HepG2 (cell line): ENCODE data around the gene BCL2L2. TPM values are rescaled to one million over a fixed set of nuclear protein-coding genes. Genes with fewer than 3 reads are reported as not detected.

Source experiments
- CBX2 ChIP-seq, 2 experiments: fragments of 200-600 bp in 1 of 2; sonication (generic); formaldehyde crosslinking in 1 of 2; IDR thresholded peaks; 2 replicates each; pipeline versions ENCODE4 v1.7.0 to v1.8.1; 2018 to 2022; ENCODE audit warnings: low read depth in 2 of 2, low read length in 1 of 2, mild to moderate bottlenecking in 1 of 2, missing genetic modification reagents in 1 of 2
- ETV5 ChIP-seq: IDR thresholded peaks from 2 replicates; pipeline ENCODE4 v1.6.1; 2018; ENCODE audit warnings: missing biosample characterization, missing genetic modification reagents, inconsistent platforms, borderline replicate concordance
- FOXP1 ChIP-seq, 2 experiments: fragments of 450-650 bp in 1 of 2; IDR thresholded peaks; 2 replicates each; pipeline ENCODE4 v1.6.1; 2017 to 2018; ENCODE audit warnings: antibody characterized with exemption in 1 of 2
- MAFF ChIP-seq: IDR thresholded peaks from 2 replicates; pipeline ENCODE4 v1.6.1; 2011; ENCODE audit warnings: low read depth, low read length, improper control_type of control experiment
- MIER2 ChIP-seq: IDR thresholded peaks from 2 replicates; pipeline ENCODE4 v1.6.1; 2016; ENCODE audit warnings: missing biosample characterization, missing genetic modification reagents
- PRPF4 ChIP-seq: fragments of 200-400 bp; formaldehyde crosslinking; IDR thresholded peaks from 2 replicates; pipeline ENCODE4 v1.6.1; 2016; ENCODE audit warnings: low read length, low read depth; ENCODE audit not compliant: poor library complexity, severe bottlenecking
- RAD51 ChIP-seq: fragments of 450-650 bp; IDR thresholded peaks from 2 replicates; pipeline ENCODE4 v1.6.1; 2016; ENCODE audit warnings: borderline replicate concordance
- RFX1 ChIP-seq: fragments of 450-650 bp; IDR thresholded peaks from 2 replicates; pipeline ENCODE4 v1.6.1; 2017
- SMC3 ChIP-seq: IDR thresholded peaks from 2 replicates; pipeline ENCODE4 v1.6.1; 2011; ENCODE audit warnings: low read length, improper control_type of control experiment
- SRSF9 ChIP-seq: fragments of 200-400 bp; formaldehyde crosslinking; IDR thresholded peaks from 2 replicates; pipeline ENCODE4 v1.6.1; 2018; ENCODE audit warnings: borderline replicate concordance, mild to moderate bottlenecking, low read depth, low read length; ENCODE audit not compliant: insufficient read depth, poor library complexity, severe bottlenecking
- TP53 ChIP-seq: sonication (generic); formaldehyde crosslinking; conservative IDR thresholded peaks from 2 replicates; pipeline ENCODE4 v1.4.0; 2020; ENCODE audit warnings: missing genetic modification reagents
- TRIM24 ChIP-seq: sonication (generic); formaldehyde crosslinking; IDR thresholded peaks from 2 replicates; pipeline ENCODE4 v1.8.0; 2022; ENCODE audit warnings: mild to moderate bottlenecking, missing genetic modification reagents
- ZFP36L1 ChIP-seq: sonication (generic); formaldehyde crosslinking; IDR thresholded peaks from 2 replicates; pipeline ENCODE4 v1.8.0; 2022; ENCODE audit warnings: mild to moderate bottlenecking, missing genetic modification reagents, moderate library complexity
- ZNF160 ChIP-seq: sonication (generic); formaldehyde crosslinking; IDR thresholded peaks from 2 replicates; pipeline ENCODE4 v1.8.0; 2022; ENCODE audit warnings: mild to moderate bottlenecking, inconsistent platforms, missing genetic modification reagents
- ZNF501 ChIP-seq: sonication (generic); formaldehyde crosslinking; IDR thresholded peaks from 2 replicates; pipeline ENCODE4 v1.5.1; 2020; ENCODE audit warnings: mild to moderate bottlenecking, moderate library complexity, missing genetic modification reagents
- ZNF572 ChIP-seq: sonication (generic); formaldehyde crosslinking; IDR thresholded peaks from 2 replicates; pipeline ENCODE4 v1.5.1; 2020; ENCODE audit warnings: mild to moderate bottlenecking, missing genetic modification reagents
- ZNF616 ChIP-seq: sonication (generic); formaldehyde crosslinking; IDR thresholded peaks from 2 replicates; pipeline ENCODE4 v1.5.0; 2020; ENCODE audit warnings: low read depth, mild to moderate bottlenecking, missing genetic modification reagents
- ZNF720 ChIP-seq: sonication (generic); formaldehyde crosslinking; IDR thresholded peaks from 2 replicates; pipeline ENCODE4 v1.4.0; 2020; ENCODE audit warnings: missing genetic modification reagents
- ZNF737 ChIP-seq: sonication (generic); formaldehyde crosslinking; IDR thresholded peaks from 2 replicates; pipeline ENCODE4 v1.5.0; 2020; ENCODE audit warnings: missing genetic modification reagents, mild to moderate bottlenecking, borderline replicate concordance
- ZNF777 ChIP-seq: sonication (generic); formaldehyde crosslinking; IDR thresholded peaks from 2 replicates; pipeline ENCODE4 v1.4.0; 2020; ENCODE audit warnings: missing genetic modification reagents
- ZNF792 ChIP-seq: IDR thresholded peaks from 2 replicates; pipeline ENCODE4 v1.6.1; 2016
- polyA plus RNA-seq, 8 experiments: library from polyadenylated mRNA; depleted of rRNA in 3 of 8; stranded (reverse) in 7 of 8; unstranded in 1 of 8; fragments of >200 nt; fragmentation: Illumina TruSeq in 4 of 8; extraction: Trizol in 4 of 8; gene quantifications; 2 replicates each; pipeline versions ENCODE4 v1.2.1 to v1.2.3, GENCODE V29; 2011 to 2016; ENCODE audit warnings: low read depth in 4 of 8, missing spikeins in 1 of 8, mixed read lengths in 1 of 8; ENCODE audit not compliant: insufficient read depth in 1 of 8
- total RNA-seq, 5 experiments: library from RNA; depleted of rRNA; stranded (reverse); fragments of >200 nt; fragmentation: Illumina TruSeq; extraction: Trizol; gene quantifications; 2 replicates each; pipeline ENCODE4 v1.2.3, GENCODE V29; 2016; ENCODE audit warnings: low read depth in 1 of 5
- TF ChIP-seq, protein P1 (sequence below): sonication (generic); formaldehyde crosslinking; IDR thresholded peaks from 2 replicates; pipeline ENCODE4 v1.8.1; 2022; ENCODE audit warnings: mild to moderate bottlenecking, missing genetic modification reagents
- TF ChIP-seq, protein P2 (sequence below): sonication (generic); formaldehyde crosslinking; IDR thresholded peaks from 2 replicates; pipeline ENCODE4 v1.4.0; 2020; ENCODE audit warnings: missing genetic modification reagents
- TF ChIP-seq, protein P3 (sequence below): sonication (generic); formaldehyde crosslinking; IDR thresholded peaks from 2 replicates; pipeline ENCODE4 v1.4.0; 2020; ENCODE audit warnings: missing genetic modification reagents
- TF ChIP-seq, protein P4 (sequence below), 2 experiments: fragments of 450-650 bp in 1 of 2; sonication (generic) in 1 of 2; formaldehyde crosslinking; IDR thresholded peaks; 2 replicates each; pipeline versions ENCODE4 v1.5.0 to v1.8.0; 2020 to 2022; ENCODE audit warnings: mild to moderate bottlenecking in 1 of 2, missing genetic modification reagents in 1 of 2

BCL2L2 gene
- total and polyA plus RNA-seq, 2 of the 13 experiments (the other 11 are each of a cell fraction or from before 2014, with no cell fraction given): 28.1 to 49.8 TPM

DNA sequence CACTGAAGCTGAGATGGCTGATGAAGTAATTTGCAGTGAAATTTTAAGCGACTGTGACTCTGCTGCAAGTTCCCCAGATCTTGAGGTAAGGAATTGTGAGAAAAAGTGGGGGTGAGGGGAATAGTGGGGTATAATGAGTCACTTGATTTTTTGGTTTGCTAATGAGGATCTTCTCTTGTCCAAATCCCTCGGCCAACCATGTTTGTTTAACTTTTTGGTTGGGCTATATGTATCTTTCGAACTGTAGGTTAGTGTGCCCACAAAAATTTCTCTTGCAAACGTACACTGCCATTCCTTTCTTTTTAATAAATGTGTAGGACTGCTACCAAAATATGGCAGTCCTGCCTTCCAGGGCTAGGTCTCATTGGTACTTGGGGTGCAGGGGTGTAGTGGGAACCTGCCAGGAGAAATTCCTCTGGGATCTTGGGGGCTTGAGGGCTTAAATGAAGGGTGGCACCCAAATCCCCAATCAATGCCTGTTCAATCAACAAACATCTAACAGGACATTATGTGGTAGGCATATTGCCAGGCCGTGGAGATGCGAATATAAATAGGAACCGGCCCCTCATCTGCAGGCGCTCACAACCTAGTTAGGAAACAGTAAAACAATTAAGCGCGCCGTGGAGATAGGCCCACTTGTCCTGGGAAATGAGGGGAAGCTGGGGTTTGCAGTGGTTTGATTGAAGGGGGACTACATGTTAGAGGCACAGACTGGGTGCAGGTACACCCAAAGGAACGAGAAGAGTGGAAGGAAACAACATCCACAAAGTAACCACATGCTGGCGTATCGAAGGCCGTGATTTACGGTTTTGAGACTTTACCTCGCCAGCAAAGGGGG is 13.3 kb downstream of the BCL2L2 start (continued):
- no peak for TF ChIP-seq CBX2 (IDR thresholded peaks at IDR 0.05; ENCODE audit: low read depth, low read length)
- no peak for TF ChIP-seq CBX2 (CRISPR knock-in tag; IDR thresholded peaks at IDR 0.05; ENCODE audit: low read depth)
- TF ChIP-seq ZNF572: no peak
- TF ChIP-seq FOXP1 (IDR thresholded peaks at IDR 0.05): no peak
- no peak for TF ChIP-seq FOXP1 (CRISPR knock-in tag; IDR thresholded peaks at IDR 0.05)
- no peak for TF ChIP-seq ZNF616
- TF ChIP-seq ZNF501 (CRISPR knock-in tag): no peak
- no peak for TF ChIP-seq ETV5 (CRISPR knock-in tag)
- no peak for TF ChIP-seq MIER2
- no peak for TF ChIP-seq ZNF160 (CRISPR knock-in tag)
- no peak for TF ChIP-seq ZFP36L1 (CRISPR knock-in tag)
- no peak for TF ChIP-seq ZNF737
- TF ChIP-seq SRSF9: no peak
- no peak for TF ChIP-seq MAFF
- TF ChIP-seq ZNF792: no peak
- TF ChIP-seq RAD51: no peak
- TF ChIP-seq, protein P1, sequence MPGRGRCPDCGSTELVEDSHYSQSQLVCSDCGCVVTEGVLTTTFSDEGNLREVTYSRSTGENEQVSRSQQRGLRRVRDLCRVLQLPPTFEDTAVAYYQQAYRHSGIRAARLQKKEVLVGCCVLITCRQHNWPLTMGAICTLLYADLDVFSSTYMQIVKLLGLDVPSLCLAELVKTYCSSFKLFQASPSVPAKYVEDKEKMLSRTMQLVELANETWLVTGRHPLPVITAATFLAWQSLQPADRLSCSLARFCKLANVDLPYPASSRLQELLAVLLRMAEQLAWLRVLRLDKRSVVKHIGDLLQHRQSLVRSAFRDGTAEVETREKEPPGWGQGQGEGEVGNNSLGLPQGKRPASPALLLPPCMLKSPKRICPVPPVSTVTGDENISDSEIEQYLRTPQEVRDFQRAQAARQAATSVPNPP (CRISPR knock-in tag): no peak
- TF ChIP-seq TRIM24 (CRISPR knock-in tag): no peak
- no peak for TF ChIP-seq RFX1
- TF ChIP-seq, protein P2, sequence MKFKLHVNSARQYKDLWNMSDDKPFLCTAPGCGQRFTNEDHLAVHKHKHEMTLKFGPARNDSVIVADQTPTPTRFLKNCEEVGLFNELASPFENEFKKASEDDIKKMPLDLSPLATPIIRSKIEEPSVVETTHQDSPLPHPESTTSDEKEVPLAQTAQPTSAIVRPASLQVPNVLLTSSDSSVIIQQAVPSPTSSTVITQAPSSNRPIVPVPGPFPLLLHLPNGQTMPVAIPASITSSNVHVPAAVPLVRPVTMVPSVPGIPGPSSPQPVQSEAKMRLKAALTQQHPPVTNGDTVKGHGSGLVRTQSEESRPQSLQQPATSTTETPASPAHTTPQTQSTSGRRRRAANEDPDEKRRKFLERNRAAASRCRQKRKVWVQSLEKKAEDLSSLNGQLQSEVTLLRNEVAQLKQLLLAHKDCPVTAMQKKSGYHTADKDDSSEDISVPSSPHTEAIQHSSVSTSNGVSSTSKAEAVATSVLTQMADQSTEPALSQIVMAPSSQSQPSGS: no peak
- TF ChIP-seq, protein P3, sequence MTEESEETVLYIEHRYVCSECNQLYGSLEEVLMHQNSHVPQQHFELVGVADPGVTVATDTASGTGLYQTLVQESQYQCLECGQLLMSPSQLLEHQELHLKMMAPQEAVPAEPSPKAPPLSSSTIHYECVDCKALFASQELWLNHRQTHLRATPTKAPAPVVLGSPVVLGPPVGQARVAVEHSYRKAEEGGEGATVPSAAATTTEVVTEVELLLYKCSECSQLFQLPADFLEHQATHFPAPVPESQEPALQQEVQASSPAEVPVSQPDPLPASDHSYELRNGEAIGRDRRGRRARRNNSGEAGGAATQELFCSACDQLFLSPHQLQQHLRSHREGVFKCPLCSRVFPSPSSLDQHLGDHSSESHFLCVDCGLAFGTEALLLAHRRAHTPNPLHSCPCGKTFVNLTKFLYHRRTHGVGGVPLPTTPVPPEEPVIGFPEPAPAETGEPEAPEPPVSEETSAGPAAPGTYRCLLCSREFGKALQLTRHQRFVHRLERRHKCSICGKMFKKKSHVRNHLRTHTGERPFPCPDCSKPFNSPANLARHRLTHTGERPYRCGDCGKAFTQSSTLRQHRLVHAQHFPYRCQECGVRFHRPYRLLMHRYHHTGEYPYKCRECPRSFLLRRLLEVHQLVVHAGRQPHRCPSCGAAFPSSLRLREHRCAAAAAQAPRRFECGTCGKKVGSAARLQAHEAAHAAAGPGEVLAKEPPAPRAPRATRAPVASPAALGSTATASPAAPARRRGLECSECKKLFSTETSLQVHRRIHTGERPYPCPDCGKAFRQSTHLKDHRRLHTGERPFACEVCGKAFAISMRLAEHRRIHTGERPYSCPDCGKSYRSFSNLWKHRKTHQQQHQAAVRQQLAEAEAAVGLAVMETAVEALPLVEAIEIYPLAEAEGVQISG (CRISPR knock-in tag): no peak
- TF ChIP-seq, protein P4, sequence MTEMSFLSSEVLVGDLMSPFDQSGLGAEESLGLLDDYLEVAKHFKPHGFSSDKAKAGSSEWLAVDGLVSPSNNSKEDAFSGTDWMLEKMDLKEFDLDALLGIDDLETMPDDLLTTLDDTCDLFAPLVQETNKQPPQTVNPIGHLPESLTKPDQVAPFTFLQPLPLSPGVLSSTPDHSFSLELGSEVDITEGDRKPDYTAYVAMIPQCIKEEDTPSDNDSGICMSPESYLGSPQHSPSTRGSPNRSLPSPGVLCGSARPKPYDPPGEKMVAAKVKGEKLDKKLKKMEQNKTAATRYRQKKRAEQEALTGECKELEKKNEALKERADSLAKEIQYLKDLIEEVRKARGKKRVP (CRISPR knock-in tag; IDR thresholded peaks at IDR 0.05): peak in 1 of 2 experiments; percentile 38; a peak in 2 of 4 replicates
- no peak for TF ChIP-seq TP53 (CRISPR knock-in tag)
- no peak; the same call in 1 of the 2 replicates for TF ChIP-seq ZNF720 (CRISPR knock-in tag)
- no peak for TF ChIP-seq ZNF777 (CRISPR knock-in tag)
- TF ChIP-seq PRPF4: no peak
- TF ChIP-seq SMC3: no peak
